ENCODE data around the gene IFNL1.
"Not testable (repeated sequence)": the region's sequence is repeated elsewhere in the genome, so short reads cannot be mapped to it uniquely, and the experiment has no call there.

IFNL1 gene

DNA sequence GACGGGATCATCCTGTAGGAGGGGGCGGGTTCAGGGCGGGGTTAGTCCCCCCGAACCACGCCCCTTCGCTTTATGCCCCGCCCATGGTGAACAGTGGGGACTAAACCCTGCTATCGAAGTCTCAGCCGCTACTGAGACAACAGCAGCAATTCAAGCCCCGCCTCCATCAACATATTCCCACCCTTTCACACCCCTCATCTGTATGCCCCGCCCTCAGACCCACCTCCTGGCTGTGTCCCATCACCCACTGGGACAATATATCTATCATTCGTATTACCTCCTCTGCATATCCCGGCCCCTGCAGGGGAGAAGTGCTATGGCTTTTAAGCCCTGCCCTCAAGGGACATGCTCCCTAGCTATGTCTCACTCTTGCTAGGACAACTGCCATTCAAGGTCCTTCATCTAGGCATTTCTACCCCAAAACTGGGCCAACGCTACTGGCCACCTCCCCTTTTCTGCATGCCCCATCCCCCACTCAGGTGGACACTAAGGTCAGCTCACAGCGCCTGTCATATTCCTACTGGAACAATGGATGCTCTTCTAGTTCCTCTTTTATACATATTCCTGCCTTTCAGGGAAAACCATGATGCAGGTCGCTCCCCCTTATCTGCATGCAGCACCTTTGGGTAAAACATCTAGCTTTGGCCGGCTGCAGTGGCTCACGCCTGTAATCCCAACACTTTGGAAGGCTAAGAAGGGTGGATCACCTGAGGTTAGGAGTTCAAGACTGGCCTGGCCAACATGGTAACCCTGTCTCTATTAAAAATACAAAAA is 12.5 kb downstream of the IFNL1 start:
- no peak for DNase-seq (ENCODE audit: low spot score)

DNA sequence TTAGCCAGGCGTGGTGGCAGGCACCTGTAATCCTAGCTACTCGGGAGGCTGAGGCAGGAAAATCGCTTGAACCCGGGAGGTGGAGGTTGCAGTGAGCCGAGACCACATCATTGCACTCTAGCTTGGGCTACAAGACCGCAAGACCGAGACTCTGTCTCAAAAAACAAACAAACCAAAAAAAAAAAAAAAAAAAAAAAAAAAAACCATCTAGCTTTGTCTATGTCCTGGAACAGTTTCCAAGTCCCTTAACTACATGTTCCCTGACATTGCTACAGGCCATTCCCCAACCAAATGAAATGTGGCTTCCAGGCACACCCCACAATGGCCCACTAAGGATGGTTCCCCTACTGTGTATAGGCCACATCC is 13.1 kb downstream of the IFNL1 start:
- DNase-seq (ENCODE audit: low spot score) = not testable (repeated sequence)

DNA sequence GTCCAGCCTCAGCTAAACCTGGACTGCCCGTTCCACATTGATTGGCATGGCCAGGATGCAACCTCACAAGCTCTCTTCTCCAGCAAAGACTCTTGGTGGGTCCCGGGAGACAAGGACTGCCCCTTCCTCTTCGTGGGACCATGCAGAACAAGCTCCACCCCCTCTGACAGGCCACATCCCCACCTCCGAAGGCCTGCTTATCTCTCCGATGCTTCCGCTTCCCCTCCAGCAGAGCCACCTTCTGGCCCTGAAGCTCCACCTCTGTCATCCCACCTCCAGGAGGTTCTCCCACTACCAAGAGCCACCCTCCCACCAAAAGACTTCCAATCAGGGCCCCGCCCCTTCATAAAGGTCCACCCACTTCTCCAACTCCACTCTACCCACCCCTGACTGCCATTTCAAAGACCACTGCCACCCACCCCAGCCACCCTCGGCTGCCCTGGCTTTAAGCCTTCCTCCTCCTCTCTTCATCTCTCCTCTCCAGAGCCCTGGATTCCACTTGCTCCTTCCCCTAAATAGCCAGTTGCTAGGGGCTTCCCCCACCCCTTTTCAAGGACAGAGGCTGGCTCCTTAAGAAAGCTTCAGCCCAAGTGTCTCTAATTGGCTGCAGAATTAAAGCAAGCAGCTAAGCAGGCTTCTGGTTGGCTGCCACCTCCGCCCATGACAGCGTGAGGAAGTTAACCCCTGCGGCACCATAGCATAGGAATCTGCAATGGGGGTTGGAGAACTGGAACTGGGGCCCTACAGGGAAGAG is 14.5 kb downstream of the IFNL1 start:
- DNase-seq (ENCODE audit: low spot score) = no peak

DNA sequence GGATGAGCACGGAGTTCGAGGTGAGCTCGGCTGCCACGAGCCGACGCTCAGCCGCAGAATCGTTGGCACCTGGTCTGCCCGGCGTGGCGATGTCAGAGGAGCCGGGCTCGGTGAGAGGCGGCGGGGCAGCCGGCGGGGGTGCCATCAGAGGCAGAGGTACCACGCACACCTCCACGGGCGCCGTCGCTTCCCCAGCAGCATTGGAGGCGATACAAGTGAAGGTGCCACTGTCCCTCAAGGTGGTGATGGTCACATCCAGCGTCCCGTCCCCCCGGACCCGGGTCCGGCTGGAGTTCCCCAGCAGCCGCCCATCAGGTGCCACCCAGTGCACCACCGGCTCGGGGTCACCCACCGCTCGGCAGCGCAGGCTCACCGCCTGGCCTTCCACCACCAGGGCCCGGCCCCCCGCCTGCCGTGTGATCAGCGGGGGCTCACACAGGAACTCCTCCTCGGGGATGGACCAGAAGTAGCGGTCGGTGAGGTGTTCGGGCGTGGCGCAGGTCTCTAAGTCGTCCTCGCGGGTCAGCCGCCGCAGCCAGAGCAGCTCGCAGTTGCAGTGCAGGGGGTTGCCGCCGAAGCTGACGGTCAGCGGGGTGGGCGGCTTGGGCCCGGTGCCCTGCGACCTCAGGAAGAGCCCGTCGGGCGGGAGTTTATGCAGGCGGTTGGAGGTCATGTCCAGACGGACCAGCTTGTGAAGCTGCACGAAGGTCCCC is 18.0 kb downstream of the IFNL1 start:
- DNase-seq (ENCODE audit: low spot score) = no peak

DNA sequence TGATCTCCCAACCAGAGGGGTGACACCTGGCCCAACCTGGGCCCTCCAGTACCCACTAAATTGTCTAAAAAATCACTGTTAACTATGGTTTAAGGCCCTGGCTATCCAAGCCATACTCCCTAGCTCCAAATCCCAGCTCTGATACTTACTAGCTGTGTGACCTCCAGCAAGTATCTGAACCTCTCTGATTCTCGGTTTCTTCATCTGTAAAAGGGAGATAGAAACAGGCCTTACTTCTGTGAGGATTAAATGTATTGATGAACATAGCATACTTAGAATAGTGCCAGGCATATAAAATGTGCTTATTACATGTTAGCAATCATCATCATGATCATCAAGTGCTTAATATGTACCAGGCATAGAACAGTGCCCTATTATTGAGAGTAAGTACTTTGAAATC is 19.7 kb downstream of the IFNL1 start:
- no peak for DNase-seq (ENCODE audit: low spot score)

DNA sequence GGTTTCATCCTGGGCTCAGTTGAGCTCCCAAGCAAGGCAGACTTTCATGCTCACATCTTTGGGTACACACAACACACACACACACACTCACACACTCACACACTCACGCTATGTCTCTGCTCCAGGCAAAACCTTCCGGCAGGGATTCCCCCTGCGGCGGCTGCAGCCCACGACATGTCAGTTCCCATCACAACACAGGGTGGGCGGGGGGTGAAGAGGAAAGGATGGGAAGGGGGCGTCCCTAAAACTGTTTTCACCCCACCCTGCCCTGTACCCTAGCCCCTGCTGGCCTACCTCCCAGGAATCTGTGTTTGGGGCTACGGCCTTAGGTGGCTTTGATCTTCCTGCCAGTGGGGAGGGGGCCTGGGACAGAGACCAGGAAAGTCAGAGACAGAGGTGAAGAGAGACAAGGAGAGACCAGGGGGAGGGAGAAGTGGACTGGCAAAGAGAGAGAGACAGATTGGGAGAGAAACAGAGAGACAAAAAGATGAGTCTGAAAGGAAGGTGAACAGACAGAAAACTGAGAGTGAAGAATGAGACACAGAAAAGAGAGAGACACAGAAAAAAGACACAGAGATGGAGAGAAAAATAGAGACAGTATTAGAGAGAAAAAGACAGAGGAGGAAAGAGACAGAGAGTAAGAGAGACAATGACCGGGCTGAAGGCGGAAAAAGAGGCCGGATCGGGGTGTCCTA is 20.6 kb downstream of the IFNL1 start:
- DNase-seq (ENCODE audit: low spot score) = no peak

DNA sequence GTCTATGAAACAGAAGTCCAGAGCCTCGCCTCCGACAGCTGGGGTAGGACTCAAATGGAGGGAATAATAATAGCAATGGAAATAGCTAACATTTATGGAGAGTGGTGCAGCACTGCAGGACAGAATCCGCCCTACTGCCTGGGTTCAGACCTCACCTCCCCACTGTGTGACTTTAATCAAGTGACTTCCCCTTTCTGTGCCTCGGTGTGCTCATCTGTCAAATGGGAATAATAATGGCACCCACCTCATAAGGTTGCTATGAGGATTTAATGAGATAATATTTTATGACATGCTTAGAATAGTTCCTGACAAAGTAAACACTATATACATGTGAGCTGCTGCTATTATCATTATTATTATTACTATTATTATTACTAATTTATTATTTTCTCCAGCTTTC is 21.3 kb downstream of the IFNL1 start:
- DNase-seq (ENCODE audit: low spot score) = no peak

DNA sequence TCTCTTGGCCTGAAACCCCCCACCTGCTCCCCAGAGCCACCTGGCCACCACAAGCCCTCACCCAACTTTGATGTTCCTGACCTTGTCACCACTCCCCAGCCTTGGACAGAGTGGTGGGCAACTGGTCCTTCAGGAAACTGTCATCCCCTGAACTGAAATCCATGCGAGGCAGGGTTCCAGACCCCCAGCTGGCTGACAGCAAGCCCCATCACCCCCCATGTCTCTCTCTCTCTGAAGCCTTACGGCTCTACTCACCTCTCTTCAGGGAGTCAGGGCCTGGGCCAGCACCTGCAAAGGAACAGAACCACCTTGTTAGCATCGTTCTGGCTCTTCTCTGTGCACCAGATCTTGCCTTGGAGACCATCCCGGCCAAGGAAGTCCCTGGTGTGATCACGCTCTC is 21.9 kb downstream of the IFNL1 start:
- no peak for DNase-seq (ENCODE audit: low spot score)

DNA sequence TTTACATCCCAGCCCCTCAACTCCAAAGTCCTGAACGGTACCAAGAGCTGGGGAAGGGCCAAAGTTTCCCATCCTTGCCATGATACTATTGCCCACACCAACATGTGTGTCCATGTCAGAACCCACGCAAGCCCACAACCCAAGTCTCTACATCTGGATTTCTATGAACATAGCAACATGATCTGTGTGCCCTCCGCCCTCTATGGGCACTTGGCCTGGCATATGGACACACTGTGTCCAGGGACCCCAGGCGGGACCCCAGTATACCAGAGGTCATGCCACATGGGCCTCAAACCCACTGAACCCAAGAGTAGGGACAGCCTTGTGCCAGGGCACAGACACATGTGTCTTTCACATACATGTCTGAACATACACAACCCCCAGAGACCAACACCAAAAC is 22.5 kb downstream of the IFNL1 start:
- DNase-seq (ENCODE audit: low spot score) = no peak

DNA sequence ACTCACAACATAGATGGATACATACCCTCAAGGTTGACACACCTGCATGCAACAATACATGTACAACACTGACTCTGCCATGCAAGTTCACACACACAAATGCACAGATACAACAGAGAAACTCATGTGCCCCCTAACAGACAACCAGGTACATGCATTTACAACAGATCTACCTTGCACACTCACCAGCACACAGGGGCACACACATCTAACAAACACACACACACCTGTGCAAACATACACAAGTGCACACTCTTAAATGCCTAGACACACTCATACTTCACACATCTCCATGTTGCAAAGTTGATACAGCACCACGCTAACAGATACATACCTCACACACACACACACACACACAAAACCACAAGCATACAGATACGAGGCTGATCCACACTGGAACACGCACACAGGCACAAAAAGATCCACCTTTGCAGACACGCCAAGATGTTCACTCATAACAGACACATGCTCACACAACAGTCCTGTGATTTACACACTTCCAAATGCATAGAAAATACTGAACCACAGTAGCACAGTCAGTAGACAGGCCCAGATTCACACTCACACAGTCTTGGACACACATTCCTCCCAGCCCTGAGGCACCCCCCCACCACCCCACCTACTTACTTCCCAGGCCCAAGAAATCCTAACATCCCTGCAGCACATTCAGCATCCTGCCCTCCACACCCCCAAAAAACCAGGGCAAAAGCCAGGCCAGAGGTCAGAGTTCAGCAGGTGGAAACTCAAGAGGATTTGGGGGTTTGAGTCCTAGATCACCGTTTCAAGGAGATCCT is 23.1 kb downstream of the IFNL1 start:
- no peak for DNase-seq (ENCODE audit: low spot score)

DNA sequence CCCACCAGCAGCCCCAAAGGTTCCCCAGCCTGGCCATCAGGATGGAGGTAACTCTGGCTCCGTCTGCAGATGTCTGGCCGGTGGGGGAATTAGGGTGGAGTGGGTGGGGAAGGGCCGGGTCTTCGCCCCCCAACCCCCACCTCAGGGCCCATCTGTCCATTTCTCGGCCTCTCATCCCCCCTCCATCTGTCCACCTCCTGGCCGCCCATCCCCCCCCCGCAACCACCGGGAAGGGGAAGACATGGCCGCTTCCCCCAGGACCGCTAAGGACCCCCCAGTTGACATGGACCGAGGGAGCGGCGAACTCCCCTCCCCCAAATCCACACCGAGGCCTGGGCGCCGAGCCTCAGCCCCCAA is 23.7 kb downstream of the IFNL1 start:
- DNase-seq (ENCODE audit: low spot score) = no peak

DNA sequence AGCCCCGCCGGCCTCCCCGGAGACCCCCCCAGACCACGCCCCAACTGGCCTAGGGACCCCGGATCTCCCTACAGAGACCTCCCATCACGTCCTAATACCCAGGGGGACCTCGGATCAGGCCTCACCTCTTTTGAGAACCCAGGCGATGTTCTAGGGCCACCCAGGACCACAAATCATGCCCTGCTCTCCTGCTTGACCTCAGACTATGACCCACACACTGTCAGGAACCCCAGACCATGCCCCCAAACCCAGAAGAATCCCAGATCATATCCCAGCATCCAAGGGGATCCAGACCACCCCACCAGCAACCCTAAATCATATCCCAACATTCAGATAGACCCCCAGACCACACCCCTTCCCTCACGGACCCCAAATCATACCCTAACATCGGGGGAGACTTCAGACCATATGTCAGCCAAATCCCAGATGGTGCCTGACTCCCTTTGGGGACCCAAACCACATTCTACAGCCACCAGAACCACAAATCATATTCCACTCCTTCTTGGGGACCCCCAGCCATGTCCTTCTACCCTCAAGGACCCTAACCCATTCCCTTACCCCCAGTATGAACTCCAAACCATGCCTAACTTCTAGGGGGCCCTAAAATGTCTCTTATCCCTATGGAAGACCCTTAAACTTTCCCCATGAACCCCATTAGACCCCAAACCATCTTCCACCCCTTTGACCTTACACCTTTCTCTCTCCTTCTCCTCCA is 25.1 kb downstream of the IFNL1 start:
- DNase-seq (ENCODE audit: low spot score) = no peak

DNA sequence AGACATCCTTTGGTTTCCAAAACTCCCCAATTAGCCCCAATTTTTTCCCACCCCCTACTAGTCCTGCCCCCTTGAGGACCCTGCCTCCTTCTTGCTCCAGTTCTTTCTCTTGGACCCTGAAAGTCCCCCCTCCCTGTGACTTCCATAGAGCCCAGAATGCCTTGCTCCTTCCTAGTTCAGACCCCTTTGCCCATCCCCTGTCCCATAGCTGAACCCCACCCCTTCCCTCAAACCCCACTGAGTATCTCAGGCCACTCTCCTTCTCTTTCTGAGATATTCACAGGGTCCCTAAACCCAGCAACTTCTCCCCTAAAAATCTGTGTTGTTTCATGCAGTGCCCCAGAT is 25.6 kb downstream of the IFNL1 start:
- DNase-seq (ENCODE audit: low spot score) = no peak

DNA sequence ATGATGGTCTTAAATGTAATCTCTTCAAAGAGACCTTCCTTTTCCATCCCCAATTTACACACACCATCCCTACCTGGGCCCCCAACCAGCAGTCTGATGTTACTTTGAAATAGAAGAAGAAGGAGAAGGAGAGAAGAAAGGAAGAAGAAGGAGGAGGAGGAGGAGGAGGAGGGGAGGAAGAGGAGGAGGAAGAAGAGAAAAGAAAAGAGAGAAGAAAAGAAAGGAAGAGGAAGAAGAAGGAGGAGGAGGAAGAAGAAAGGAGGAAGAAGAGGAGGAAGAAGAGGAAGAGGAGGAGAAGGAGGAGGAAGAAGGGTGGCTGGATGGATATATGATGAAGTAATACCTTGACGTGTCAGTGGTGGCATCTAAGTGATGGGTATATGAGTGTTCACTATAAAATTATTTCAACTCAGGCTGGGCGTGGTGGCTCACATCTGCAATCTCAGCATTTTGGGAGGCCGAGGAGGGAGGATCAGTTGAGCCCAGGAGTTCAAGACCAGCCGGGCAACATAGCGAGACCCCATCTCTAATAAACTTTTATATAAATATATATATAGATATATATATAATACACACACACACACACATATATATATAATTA is 28.1 kb downstream of the IFNL1 start:
- no peak for DNase-seq (ENCODE audit: low spot score)

DNA sequence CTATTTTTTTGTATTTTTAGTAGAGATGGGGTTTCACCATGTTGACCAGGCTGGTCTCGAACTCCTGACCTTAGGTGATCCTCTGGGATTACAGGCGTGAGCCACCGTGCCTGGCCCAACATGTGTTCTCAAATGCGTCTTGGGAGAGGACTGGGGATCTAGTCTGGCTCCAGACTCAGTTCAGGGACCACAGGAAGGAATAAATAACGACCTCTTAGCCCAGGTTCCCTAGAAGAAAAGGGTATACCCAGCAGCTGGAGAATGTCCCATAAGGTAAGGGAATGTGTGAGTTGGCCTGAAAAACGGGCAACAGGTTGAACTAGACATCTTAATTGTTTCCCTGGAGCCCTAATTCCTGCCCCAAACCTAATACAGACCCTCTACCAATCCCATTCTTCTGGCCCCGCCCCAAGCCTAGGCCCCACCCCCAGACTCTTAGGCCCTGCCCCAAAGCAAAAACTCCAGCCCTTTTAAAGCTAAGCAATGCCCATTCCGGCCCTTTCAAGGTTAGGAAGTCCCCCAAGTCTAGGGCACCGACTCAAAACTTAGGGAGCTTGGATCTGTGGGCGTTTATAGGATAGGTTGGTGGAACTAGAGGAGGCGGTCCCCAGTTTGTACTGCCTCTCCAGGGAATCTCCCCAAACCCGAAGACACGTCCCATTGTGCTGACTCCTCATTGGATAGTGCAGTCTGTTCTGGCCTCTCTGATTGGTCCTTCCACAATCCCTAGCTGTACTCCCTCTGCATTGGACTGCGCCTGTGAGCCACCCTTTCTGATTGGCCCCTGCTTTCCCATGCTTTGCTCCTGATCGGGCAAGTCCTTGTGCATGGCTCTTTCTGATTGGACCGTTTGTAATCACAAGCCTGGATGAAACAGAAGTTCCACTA is 29.8 kb downstream of the IFNL1 start:
- DNase-seq (ENCODE audit: low spot score) = peak; percentile 61

DNA sequence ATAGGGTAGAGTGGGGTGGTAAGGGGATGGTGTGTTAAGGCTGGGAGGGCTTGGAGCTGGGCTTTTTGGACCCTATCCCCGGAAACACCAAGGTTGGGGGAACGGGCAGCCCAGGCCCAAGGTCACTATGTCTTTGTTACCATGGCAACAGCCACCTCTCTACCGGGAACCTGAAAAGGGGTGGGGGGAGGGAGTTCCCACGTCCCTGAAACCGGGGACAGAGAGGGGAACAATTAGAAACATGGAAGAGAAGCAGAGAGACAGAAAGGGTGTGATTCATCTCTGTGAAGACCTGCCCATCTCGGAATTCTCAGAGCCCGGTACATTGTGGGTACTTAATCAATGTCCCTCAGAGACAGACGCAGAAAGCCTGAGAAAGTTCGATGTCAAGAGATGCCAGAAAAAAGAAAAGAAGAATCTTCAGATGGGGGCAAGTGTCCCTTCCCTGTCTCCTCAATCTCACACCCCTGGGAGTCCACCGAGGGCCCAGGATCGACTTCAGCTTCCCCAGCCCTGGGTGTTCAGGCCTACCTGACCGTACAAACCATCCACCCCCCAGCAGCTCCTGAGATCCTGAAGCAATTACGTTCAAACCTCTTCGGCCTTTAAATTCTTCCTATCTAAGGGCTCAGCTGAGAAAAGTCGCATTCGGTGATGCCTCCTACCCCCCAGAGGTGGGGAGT is 31.3 kb downstream of the IFNL1 start:
- DNase-seq (ENCODE audit: low spot score) = no peak

DNA sequence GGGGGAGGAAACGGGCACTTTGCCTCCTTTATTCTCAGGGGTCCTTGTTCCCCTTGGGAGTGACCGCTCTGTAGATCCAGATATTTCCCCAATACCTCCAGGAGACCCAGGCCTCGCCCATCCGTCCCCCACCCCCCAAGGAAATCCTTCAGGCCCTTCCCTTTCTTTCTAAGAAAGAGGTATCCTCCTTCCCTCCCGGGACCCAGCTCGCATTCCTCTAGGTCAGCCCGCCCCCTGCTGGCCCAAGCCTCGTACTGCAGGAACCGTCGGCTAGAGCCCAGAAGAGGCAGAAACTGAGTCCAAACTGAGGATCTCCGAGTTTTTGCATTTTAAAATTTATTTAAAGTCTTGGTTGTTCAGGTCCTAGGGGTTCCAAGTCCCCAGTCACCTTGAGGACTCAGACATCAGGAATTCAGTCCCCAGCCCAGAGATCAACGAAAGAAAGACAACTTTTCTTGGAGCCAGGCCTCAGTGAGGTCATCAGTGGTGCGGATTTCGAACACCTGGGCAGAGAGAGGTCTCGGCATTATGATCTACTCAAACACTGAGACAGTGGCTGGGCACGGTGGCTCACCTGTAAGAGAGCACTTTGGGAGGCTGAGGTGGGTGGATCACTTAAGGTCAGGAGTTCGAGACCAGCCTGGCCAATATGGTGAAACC is 32.0 kb downstream of the IFNL1 start:
- peak; percentile 64 for DNase-seq (ENCODE audit: low spot score)

DNA sequence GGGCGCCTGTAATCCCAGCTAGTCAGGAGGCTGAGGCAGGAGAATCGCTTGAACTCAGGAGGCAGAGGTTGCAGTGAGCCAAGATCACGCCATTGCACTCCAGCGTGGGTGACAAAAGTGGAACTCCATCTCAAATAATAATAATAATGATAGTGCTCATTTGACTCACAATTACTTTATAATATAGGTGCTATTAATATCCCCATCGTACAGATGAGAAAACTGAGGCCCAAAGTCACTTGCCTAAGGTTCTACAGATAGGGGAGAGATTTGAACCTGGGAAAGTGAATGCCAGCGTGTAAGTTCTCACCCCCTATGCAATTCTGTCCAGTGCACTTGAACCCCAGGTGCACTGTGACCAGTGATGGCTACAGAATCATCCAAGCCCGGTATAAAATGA is 33.7 kb downstream of the IFNL1 start:
- DNase-seq (ENCODE audit: low spot score) = no peak

All from SK-N-DZ (cell line).